ENCODE results near the gene CCL4L2. TPM values are rescaled to one million over a fixed set of nuclear protein-coding genes. Genes with fewer than 3 reads are reported as not detected.
A peak's percentile ranks its signal among the peaks of the same experiment; 100 is the strongest.
"Not testable (repeated sequence)": the region's sequence is repeated elsewhere in the genome, so short reads cannot be mapped to it uniquely, and the experiment has no call there.

Gene CCL4L2
- 2.3 TPM for polyA plus RNA-seq (2012; ENCODE audit: low read depth, missing spikeins)

DNA sequence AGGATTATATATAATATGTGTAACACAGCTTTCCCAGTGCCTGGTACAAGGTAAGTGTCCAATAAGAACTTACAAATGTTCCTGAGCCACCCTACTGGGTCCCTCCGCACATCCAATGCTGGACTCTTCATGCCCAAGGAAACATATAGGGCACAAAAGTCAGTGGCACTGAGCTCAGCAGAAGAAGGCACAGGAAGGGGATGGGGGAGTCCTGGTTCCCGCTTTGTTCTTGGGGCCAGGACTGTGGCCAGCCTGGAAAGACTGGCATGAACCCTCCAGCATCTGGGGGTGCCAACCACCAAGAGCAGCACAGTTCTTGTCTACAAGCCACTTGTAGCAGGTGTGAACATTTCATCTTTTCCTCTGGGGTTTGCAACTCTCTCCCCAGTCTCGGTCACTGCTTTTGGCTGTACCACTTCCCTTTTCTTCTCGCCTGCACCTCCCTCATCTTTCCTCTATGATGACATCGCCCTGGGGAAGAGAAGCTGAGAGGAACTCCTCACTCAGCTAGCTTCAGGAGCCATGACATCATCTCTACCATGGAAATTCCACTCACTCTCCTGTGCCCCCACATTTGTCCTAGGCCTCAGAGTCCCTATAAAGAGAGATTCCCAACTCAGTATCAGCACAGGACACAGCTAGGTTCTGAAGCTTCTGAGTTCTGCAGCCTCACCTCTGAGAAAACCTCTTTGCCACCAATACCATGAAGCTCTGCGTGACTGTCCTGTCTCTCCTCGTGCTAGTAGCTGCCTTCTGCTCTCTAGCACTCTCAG is at the start of gene CCL4L2:
Gene CCL4L2, plus strand, starts transcription at position 625 of the 773 bp plus-strand sequence.
- FAIRE-seq; DNase-seq (ENCODE audit: insufficient read length, low spot score): not testable (repeated sequence)
- peak; percentile 87 for TF ChIP-seq SPI1 (IDR thresholded peaks at IDR 0.05; ENCODE audit: low read depth, low read length)

GRCh38 chr17:36168836-36169235 is 42.0 kb upstream of the CCL4L2 start:
- not testable (repeated sequence) for FAIRE-seq; DNase-seq (ENCODE audit: insufficient read length, low spot score)

- not testable (repeated sequence) for FAIRE-seq; DNase-seq (ENCODE audit: insufficient read length, low spot score)
Measured at GRCh38 chr17:36176536-36176935, 34.3 kb upstream of the CCL4L2 start, which contains the start of gene TBC1D3B. Gene TBC1D3B (minus strand): TSS chr17:36176636. CDS start chr17:36175050, 1,586 bp downstream.

- not testable (repeated sequence) for FAIRE-seq; DNase-seq (ENCODE audit: insufficient read length, low spot score)
Measured at GRCh38 chr17:36181446-36182175, 29.3 kb upstream of the CCL4L2 start.

- TF ChIP-seq SPI1 (IDR thresholded peaks at IDR 0.05; ENCODE audit: low read depth, low read length): no peak
- no peak for TF ChIP-seq POLR2AphosphoS5 (IDR thresholded peaks at IDR 0.05; ENCODE audit: low read depth, low read length)
- TF ChIP-seq POU2F2 (IDR thresholded peaks at IDR 0.05; ENCODE audit: low read depth, low read length): no peak
- FAIRE-seq: no peak
- no peak for DNase-seq (ENCODE audit: insufficient read length, low spot score)
Measured at GRCh38 chr17:36182176-36183000, 28.5 kb upstream of the CCL4L2 start.

DNA sequence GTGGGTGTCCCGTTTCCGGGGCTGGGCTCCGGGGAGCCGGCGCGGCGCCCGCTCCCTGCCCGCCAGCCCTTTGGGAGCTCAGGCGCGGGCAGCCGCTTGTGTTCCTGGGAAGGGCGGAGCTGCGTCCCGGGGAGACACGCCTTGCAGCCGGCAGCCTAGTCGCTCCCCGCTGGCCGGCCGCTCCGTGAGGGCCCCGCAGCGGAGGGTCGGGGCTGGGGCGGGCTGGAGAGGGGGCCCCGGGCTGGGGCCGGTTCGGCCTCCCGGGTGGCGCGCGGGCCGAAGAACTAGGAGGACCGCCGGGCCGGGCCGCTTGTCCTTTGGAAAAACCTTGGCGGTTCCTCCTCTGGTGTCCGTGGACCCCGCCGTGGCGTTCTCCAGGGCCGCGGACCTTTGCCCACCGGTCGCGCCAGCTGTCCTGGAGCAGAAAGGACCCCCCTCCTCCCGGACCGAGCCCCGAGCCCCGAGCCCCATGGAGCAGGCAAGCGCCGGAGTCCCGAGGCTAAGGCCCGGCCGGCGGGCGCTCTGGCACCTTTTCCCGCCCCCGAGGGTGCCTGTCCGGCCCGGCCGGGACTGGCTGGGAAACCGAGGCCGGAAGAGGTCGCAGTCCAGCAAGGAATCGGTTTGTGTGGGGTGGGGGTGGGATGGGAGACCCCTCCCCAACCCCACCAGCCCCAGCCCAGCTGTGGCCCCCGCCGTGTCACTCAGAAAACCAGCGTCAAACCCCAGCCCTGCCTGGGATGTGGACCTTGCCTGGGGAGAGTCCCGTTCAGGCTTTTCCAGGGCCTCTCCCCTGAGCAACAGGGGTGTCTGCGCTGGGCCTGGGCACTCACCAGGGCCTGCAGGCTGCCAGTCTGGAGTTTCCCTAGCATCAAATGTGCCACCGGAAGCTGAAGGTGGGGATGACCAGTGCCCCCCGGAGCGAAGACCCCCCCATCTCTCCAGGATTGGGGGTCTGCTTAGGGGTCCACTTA is 27.6 kb upstream of the CCL4L2 start:
- TF ChIP-seq POLR2AphosphoS5 (IDR thresholded peaks at IDR 0.05; ENCODE audit: low read depth, low read length) (no peak), SPI1 (IDR thresholded peaks at IDR 0.05; ENCODE audit: low read depth, low read length) (no peak), TAF1 (IDR thresholded peaks at IDR 0.05; ENCODE audit: low read depth, low read length) (no peak), POLR2A (IDR thresholded peaks at IDR 0.05; ENCODE audit: low read depth, low read length) (no peak), PAX5 (IDR thresholded peaks at IDR 0.05; ENCODE audit: insufficient read depth, low read length, severe bottlenecking) (no peak), POU2F2 (IDR thresholded peaks at IDR 0.05; ENCODE audit: low read depth, low read length) (no peak)
- no peak for FAIRE-seq
- peak; percentile 64 for DNase-seq (ENCODE audit: insufficient read length, low spot score)

DNA sequence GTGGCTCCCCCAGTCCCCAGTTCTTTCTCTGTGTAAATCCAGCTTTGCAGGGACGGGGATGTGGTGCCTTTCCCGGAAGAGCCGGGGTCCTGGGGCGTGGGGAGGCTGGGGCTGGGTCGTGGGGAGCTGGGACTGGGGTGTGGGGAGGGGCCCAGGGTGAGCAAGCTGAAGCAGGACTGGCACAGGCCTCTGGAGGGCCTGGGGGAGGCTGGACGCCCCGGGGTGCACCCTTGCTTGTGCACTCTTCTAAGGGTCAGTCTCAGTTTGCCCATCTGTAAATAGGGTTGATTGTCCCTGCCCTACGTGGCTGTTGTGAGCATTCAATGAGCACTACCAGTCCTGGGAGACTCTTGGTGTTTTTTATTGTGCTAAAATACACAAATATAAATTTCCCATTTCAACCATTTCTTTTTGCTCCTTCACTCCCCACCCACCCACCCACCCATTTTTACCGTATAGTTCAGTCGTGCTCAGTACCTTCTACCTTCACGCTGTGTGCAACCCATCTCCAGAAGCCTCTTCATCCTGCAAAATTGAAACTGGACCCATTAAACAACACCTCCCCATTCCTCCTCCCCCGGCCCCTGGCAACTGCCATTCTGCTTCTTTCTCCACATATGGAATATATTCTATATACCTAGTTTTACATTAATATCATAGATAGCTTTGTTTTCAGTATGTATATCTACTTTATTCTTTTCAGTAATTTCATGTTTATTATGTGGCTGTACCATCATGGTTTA is 26.7 kb upstream of the CCL4L2 start:
- FAIRE-seq (no peak), DNase-seq (ENCODE audit: insufficient read length, low spot score) (no peak)
- TF ChIP-seq PAX5 (IDR thresholded peaks at IDR 0.05; ENCODE audit: insufficient read depth, low read length, severe bottlenecking) (no peak), TAF1 (IDR thresholded peaks at IDR 0.05; ENCODE audit: low read depth, low read length) (no peak), POLR2A (IDR thresholded peaks at IDR 0.05; ENCODE audit: low read depth, low read length) (no peak), POLR2AphosphoS5 (IDR thresholded peaks at IDR 0.05; ENCODE audit: low read depth, low read length) (no peak), SPI1 (IDR thresholded peaks at IDR 0.05; ENCODE audit: low read depth, low read length) (no peak), POU2F2 (IDR thresholded peaks at IDR 0.05; ENCODE audit: low read depth, low read length) (no peak)

GRCh38 chr17:36185416-36185815 is 25.4 kb upstream of the CCL4L2 start:
- no peak for TF ChIP-seq TAF1 (IDR thresholded peaks at IDR 0.05; ENCODE audit: low read depth, low read length)
- no peak for TF ChIP-seq POLR2A (IDR thresholded peaks at IDR 0.05; ENCODE audit: low read depth, low read length)
- TF ChIP-seq POLR2AphosphoS5 (IDR thresholded peaks at IDR 0.05; ENCODE audit: low read depth, low read length): no peak
- TF ChIP-seq POU2F2 (IDR thresholded peaks at IDR 0.05; ENCODE audit: low read depth, low read length): no peak
- no peak for TF ChIP-seq SPI1 (IDR thresholded peaks at IDR 0.05; ENCODE audit: low read depth, low read length)
- no peak for TF ChIP-seq PAX5 (IDR thresholded peaks at IDR 0.05; ENCODE audit: insufficient read depth, low read length, severe bottlenecking)
- no peak for DNase-seq (ENCODE audit: insufficient read length, low spot score)
- FAIRE-seq: no peak

DNA sequence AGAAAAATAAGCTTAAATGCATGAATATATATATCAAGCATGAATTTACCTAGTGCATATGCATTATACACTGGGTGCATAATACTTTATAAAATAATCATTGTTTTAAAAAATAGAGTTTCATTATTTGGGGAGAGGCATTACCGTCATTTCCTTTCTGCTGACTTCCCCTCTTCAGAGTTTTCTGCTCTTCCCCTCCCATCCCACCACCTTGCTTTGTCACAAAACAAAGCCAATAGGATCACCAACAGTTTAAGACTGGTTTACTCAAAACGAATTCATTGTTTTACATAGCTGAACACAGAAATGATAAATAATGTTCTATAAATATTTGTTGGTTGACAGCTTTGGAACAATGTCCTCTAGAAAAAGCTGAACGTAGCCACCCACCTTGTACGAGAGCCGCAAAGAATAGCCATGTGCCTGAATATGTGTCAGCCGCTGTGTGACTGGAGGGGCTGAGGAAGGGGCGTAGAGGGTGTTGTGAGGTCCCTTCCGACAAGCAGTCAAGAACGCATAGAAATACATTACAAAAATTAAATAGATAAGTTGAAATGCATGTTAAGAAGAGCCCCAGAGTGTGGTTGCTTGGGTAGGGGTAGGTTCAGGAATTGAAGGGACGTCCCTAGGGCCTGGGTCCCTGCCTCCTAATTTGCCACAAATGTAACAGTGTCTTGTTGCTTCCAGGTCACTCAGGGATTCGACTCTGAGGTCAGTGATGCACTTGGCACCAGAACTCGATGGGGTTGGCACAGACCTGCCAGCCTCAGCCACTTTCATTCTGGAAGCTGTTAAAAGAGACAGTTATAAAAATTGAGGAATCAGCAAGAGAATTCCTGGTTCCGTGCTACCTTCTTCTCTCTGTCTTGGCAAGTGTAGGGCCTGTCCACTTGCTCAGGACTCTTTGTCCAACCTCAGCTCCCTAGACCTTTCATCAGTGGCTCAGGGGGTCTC is 23.8 kb upstream of the CCL4L2 start:
- not testable (repeated sequence) for FAIRE-seq; DNase-seq (ENCODE audit: insufficient read length, low spot score)

GRCh38 chr17:36187943-36188665 is 22.8 kb upstream of the CCL4L2 start:
- not testable (repeated sequence) for DNase-seq (ENCODE audit: insufficient read length, low spot score); FAIRE-seq
